H1 (cell line): ENCODE measurements around the gene COL1A1. TPM values are rescaled to one million over a fixed set of nuclear protein-coding genes. Genes with fewer than 3 reads are reported as not detected.

Experiments used
- CTCF ChIA-PET: fragments of 300-600 bp; sonication (Branson Sonifier 250); formaldehyde crosslinking; loops from one replicate; lab custom pipeline; 2021; ENCODE audit not compliant: partially characterized antibody; lab: Charles Lee
- POLR2A ChIA-PET: fragments of 300-600 bp; sonication (Branson Sonifier 250); formaldehyde crosslinking; loops from one replicate; lab custom pipeline; 2021; ENCODE audit warnings: inconsistent platforms; ENCODE audit not compliant: partially characterized antibody; lab: Charles Lee
- DNase-seq, 2 experiments: peaks; one replicate each; pipeline versions ENCODE4 v3.0.0 to v3.0.0-alpha.2; 2010 to 2022; ENCODE audit warnings: low spot score in 2 of 2, low read depth in 1 of 2, mixed read lengths in 1 of 2
- FAIRE-seq: peaks from 2 replicates; lab custom pipeline; 2011; peaks lifted over from hg19 to GRCh38; lab: Jason Lieb, UNC
- H2AFZ ChIP-seq: 2 replicates; pipeline ENCODE4 v1.8.1; 2012; ENCODE audit warnings: low read length, inconsistent platforms
- H2AK5ac ChIP-seq: 2 replicates; pipeline ENCODE4 v1.6.1; 2013; ENCODE audit warnings: low read depth, low read length
- H2BK120ac ChIP-seq: replicated peaks from 2 replicates; pipeline ENCODE3; 2013; ENCODE audit warnings: low read depth, low read length, inconsistent platforms
- H2BK12ac ChIP-seq: 2 replicates; pipeline ENCODE4 v1.6.1; 2013; ENCODE audit warnings: low read depth, low read length
- H2BK15ac ChIP-seq: 2 replicates; pipeline ENCODE4 v1.6.1; 2013; ENCODE audit warnings: low read length
- H2BK20ac ChIP-seq: 2 replicates; pipeline ENCODE4 v1.6.1; 2013; ENCODE audit warnings: low read length
- H2BK5ac ChIP-seq: 2 replicates; pipeline ENCODE4 v1.6.1; 2013; ENCODE audit warnings: low read depth, low read length
- H3K14ac ChIP-seq: 2 replicates; pipeline ENCODE4 v1.6.1; 2013; ENCODE audit warnings: inconsistent platforms; ENCODE audit not compliant: insufficient read length
- H3K18ac ChIP-seq: 2 replicates; pipeline ENCODE4 v1.6.1; 2013; ENCODE audit warnings: low read length; ENCODE audit errors: extremely low read depth
- H3K23ac ChIP-seq: 2 replicates; pipeline ENCODE4 v1.6.1; 2013; ENCODE audit warnings: inconsistent platforms; ENCODE audit not compliant: insufficient read length
- H3K23me2 ChIP-seq: 2 replicates; pipeline ENCODE4 v1.6.1; 2013; ENCODE audit warnings: low read depth, low read length
- H3K27ac ChIP-seq: 2 replicates; pipeline ENCODE4 v1.6.1; 2011; ENCODE audit warnings: low read depth, low read length, inconsistent platforms
- H3K27me3 ChIP-seq, 4 experiments: replicated peaks in 1 of 4; 1 replicate in 1 of 4; 2 replicates in 3 of 4; pipeline versions ENCODE4 v1.6.1 to v1.8.1; 2011 to 2013; ENCODE audit warnings: low read length in 3 of 4, mild to moderate bottlenecking in 3 of 4, inconsistent platforms in 2 of 4, mixed read lengths in 2 of 4, moderate library complexity in 1 of 4; ENCODE audit not compliant: control insufficient read depth in 3 of 4, insufficient read depth in 3 of 4; ENCODE audit errors: extremely low read depth in 1 of 4
- H3K36me3 ChIP-seq, 4 experiments: 2 replicates each; pipeline versions ENCODE4 v1.6.1 to v1.8.1; 2011 to 2013; ENCODE audit warnings: mild to moderate bottlenecking in 4 of 4, low read length in 3 of 4, moderate library complexity in 2 of 4, control low read depth in 1 of 4, inconsistent platforms in 1 of 4; ENCODE audit not compliant: insufficient read depth in 4 of 4, control insufficient read depth in 2 of 4
- H3K4ac ChIP-seq: replicated peaks from 2 replicates; pipeline ENCODE3; 2013; ENCODE audit warnings: low read length, low read depth, mixed read lengths, inconsistent platforms; ENCODE audit not compliant: insufficient read length
- H3K4me1 ChIP-seq, 4 experiments: replicated peaks in 1 of 4; 1 replicate in 1 of 4; 2 replicates in 3 of 4; pipeline versions ENCODE4 v1.6.1 to v1.8.1; 2011 to 2013; ENCODE audit warnings: low read length in 3 of 4, inconsistent platforms in 2 of 4, mixed read lengths in 1 of 4; ENCODE audit not compliant: insufficient read depth in 4 of 4, control insufficient read depth in 3 of 4
- H3K4me2 ChIP-seq, 2 experiments: 2 replicates each; pipeline versions ENCODE4 v1.6.1 to v1.8.1; 2011 to 2013; ENCODE audit warnings: low read depth in 2 of 2, low read length in 2 of 2, control low read depth in 1 of 2, inconsistent platforms in 1 of 2, mild to moderate bottlenecking in 1 of 2; ENCODE audit not compliant: insufficient read depth in 1 of 2
- H3K4me3 ChIP-seq, 4 experiments: fragments of 200-600, 300-600 bp in 1 of 4; sonication (generic), shearing (Covaris generic), sonication (Bioruptor Twin) in 1 of 4; 2 replicates each; pipeline versions ENCODE4 v1.5.1 to v1.8.1; 2011 to 2016; ENCODE audit warnings: low read length in 4 of 4, low read depth in 3 of 4, control low read depth in 2 of 4, inconsistent platforms in 2 of 4, mild to moderate bottlenecking in 2 of 4, mixed read lengths in 1 of 4, moderate library complexity in 1 of 4; ENCODE audit not compliant: insufficient read depth in 2 of 4; ENCODE audit errors: extremely low read depth in 1 of 4
- H3K56ac ChIP-seq: replicated peaks from 2 replicates; pipeline ENCODE3; 2013; ENCODE audit warnings: low read depth, mild to moderate bottlenecking, mixed read lengths, low read length, inconsistent platforms; ENCODE audit not compliant: insufficient read length
- H3K79me1 ChIP-seq: 2 replicates; pipeline ENCODE4 v1.6.1; 2013; ENCODE audit warnings: low read depth, low read length, control low read depth
- H3K79me2 ChIP-seq, 2 experiments: 2 replicates each; pipeline versions ENCODE4 v1.6.1 to v1.8.1; 2012 to 2013; ENCODE audit warnings: low read length in 2 of 2, mild to moderate bottlenecking in 2 of 2, inconsistent platforms in 1 of 2; ENCODE audit not compliant: insufficient read depth in 2 of 2, control insufficient read depth in 1 of 2
- H3K9ac ChIP-seq, 4 experiments: replicated peaks in 1 of 4; 1 replicate in 1 of 4; 2 replicates in 3 of 4; pipeline versions ENCODE4 v1.6.1 to v1.8.1; 2011 to 2013; ENCODE audit warnings: low read depth in 3 of 4, low read length in 3 of 4, control low read depth in 2 of 4, mild to moderate bottlenecking in 2 of 4, moderate library complexity in 2 of 4, inconsistent platforms in 1 of 4; ENCODE audit errors: extremely low read depth in 1 of 4
- H3K9me3 ChIP-seq, 2 experiments: 2 replicates each; pipeline versions ENCODE4 v1.6.1 to v1.8.1; 2012 to 2013; ENCODE audit warnings: mild to moderate bottlenecking in 2 of 2, moderate library complexity in 2 of 2, control low read depth in 1 of 2, inconsistent platforms in 1 of 2, low read depth in 1 of 2, low read length in 1 of 2, mixed read lengths in 1 of 2; ENCODE audit not compliant: insufficient read depth in 2 of 2
- H4K20me1 ChIP-seq, 2 experiments: replicated peaks in 1 of 2; 2 replicates each; pipeline versions ENCODE3 to v1.8.1; 2011 to 2013; ENCODE audit warnings: inconsistent platforms in 2 of 2, low read length in 2 of 2, mild to moderate bottlenecking in 1 of 2; ENCODE audit not compliant: insufficient read depth in 2 of 2, control insufficient read depth in 1 of 2
- H4K5ac ChIP-seq: 2 replicates; pipeline ENCODE4 v1.6.1; 2013; ENCODE audit warnings: low read length, low read depth, mixed read lengths, inconsistent platforms; ENCODE audit not compliant: insufficient read length
- H4K8ac ChIP-seq: 2 replicates; pipeline ENCODE4 v1.8.0; 2013; ENCODE audit warnings: mild to moderate bottlenecking, moderate library complexity, low read length, inconsistent platforms; ENCODE audit not compliant: insufficient read depth; ENCODE audit errors: extremely low read depth
- H4K91ac ChIP-seq: replicated peaks from 2 replicates; pipeline ENCODE3; 2013; ENCODE audit warnings: low read length, mixed read lengths, inconsistent platforms; ENCODE audit not compliant: insufficient read length
- JUND ChIP-seq: IDR thresholded peaks from 2 replicates; pipeline ENCODE4 v1.6.1; 2011; ENCODE audit warnings: mild to moderate bottlenecking, improper control_type of control experiment, low read length
- MAFK ChIP-seq: IDR thresholded peaks from 2 replicates; pipeline ENCODE4 v1.6.1; 2012; ENCODE audit warnings: low read depth, mild to moderate bottlenecking, improper control_type of control experiment, low read length
- SIX5 ChIP-seq: IDR thresholded peaks from 2 replicates; pipeline ENCODE4 v1.6.1; 2011; ENCODE audit warnings: mild to moderate bottlenecking, low read depth, low read length
- WGBS, 2 experiments: shearing (Covaris generic) in 1 of 2; methylation state at CpG; one replicate each; pipeline versions ENCODE4 v1.1.6 to v1.1.7; 2013 to 2015; ENCODE audit warnings: low lambda C conversion rate in 2 of 2, mixed read lengths in 2 of 2, inconsistent platforms in 1 of 2, low coverage in 1 of 2, missing lambda C conversion rate in 1 of 2; ENCODE audit not compliant: insufficient replicate concordance in 2 of 2, insufficient coverage in 1 of 2, insufficient read length in 1 of 2; ENCODE audit errors: extremely low coverage in 1 of 2, missing lambda C conversion rate in 1 of 2; 5-methylcytosine and 5-hydroxymethylcytosine counted together
- polyA plus RNA-seq, 7 experiments: library from polyadenylated mRNA; depleted of rRNA in 3 of 7; stranded (reverse) in 5 of 7; unstranded in 2 of 7; fragments of >200 nt in 5 of 7; fragments of 200-250 nt in 2 of 7; gene quantifications; 1 replicate in 5 of 7; 2 replicates in 1 of 7; 4 replicates in 1 of 7; pipeline versions ENCODE4 v1.2.1 to v1.2.3, GENCODE V29; 2011 to 2013; ENCODE audit warnings: missing spikeins in 2 of 7, mixed read lengths in 2 of 7
- total RNA-seq: library from RNA; stranded (reverse); fragmentation: NEBNext Ultra II Directional; extraction: Animal tissue kit (Norgen Biotek cat#: 25700); gene quantifications from 2 replicates; pipeline ENCODE4 v1.2.1, GENCODE V29; 2021

The COL1A1 gene
- total and polyA plus RNA-seq, 2 of the 8 experiments (the other 6 are each of a cell fraction or from before 2014, with no cell fraction given): 14.1 to 80.4 TPM

DNA sequence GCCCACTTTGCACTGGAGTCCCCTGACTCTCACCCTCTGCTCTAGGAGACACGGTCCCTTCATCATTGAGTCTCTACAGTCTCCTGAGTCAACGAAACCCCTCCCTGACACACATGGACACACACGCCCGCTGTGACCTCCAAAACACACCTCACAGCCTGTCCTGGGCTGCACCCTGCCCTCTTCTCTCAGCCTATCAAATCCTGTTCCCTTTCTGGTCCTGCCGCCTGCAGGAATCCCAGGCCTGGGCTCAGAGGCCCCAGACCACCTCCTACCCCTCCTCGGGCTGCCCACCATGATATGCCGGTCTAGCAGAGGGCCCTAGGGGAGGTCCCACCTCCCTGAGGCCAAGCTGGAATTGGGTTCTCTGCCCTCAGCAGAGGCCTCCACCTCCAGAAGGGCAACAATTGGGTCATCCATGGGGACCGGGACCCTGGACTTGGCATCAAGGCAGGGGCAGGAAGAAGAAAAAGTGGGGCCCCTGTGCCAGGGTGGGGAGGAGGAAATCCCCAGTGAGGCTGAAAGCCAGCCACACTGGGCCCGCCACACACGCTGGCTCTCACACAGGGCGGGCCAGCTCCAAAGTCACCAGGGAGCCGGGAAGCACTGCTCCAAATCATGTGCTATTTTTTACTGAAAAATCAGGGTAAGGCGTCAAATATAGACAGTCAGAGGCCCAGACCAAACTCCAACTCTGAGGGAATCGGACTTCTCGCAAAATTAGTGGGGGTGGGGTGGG lies 54.3 kb downstream of the COL1A1 start:
- H3K79me1 ChIP-seq: peaks cover 8% of the 10 kb centered on the region
- peak overlapping the region; percentile 31; the same call in 1 of the 2 replicates for H4K8ac ChIP-seq
- H3K36me3 ChIP-seq: peaks cover 0 to 6% (median 0%) of the 10 kb centered on the region in 4 experiments; a peak in 1 of 8 replicates
- H4K20me1 ChIP-seq: peaks cover 9 to 16% of the 10 kb centered on the region in 2 experiments
- H3K56ac ChIP-seq: no peak overlapping the region
- no peak overlapping the region for H2BK120ac ChIP-seq
- H2AFZ ChIP-seq: no peak overlapping the region
- no peaks in the 10 kb centered on the region for H3K9me3 ChIP-seq
- FAIRE-seq (no peak), DNase-seq (no peak)
- no peak overlapping the region for H3K23ac ChIP-seq
- H2BK15ac ChIP-seq: no peak overlapping the region
- H4K5ac ChIP-seq: no peak overlapping the region
- H2BK12ac ChIP-seq: 0 out of 2 replicates have a peak overlapping the region, but pooled peaks have one; percentile 75
- H3K14ac ChIP-seq: no peak overlapping the region
- H3K23me2 ChIP-seq: peaks cover 27% of the 10 kb centered on the region
- peak overlapping the region; percentile 48; the same call in 1 of the 2 replicates for H3K18ac ChIP-seq
- H3K27ac ChIP-seq: no peak overlapping the region
- H3K4ac ChIP-seq: no peak overlapping the region
- no peak overlapping the region for H3K9ac ChIP-seq
- H3K27me3 ChIP-seq: peaks cover 2 to 17% (median 15%) of the 10 kb centered on the region in 4 experiments; a peak in 6 of 7 replicates
- peak overlapping the region; percentile 25 for H4K91ac ChIP-seq
- ChIA-PET POLR2A (interaction anchor here (1.3 to 2.6 kb wide), 3 partner anchors 9 to 24 kb away, joined by 4 to 9 read pairs (median 4); no protein-coding TSS in a partner anchor), CTCF (interaction anchor here (0.6 to 21.6 kb wide), 17 partner anchors 2 to 150 kb away, joined by 3 to 299 read pairs (median 11); partner anchors contain the start of genes ITGA3, PDK2, PPP1R9B and SAMD14)
- TF ChIP-seq SIX5 (no peak), MAFK (no peak), JUND (no peak)
- no peak overlapping the region for H2BK5ac ChIP-seq
- H3K4me1 ChIP-seq: peaks cover 0 to 28% (median 14%) of the 10 kb centered on the region in 4 experiments; a peak in 6 of 7 replicates
- no peak overlapping the region; a peak in 1 of 8 replicates for H3K4me3 ChIP-seq
- 0 out of 2 replicates have a peak overlapping the region, but pooled peaks have one; percentile 27 for H2BK20ac ChIP-seq
- 85% methylated on average over 15 of the region's 15 CpGs; no CpG with 5 or more reads in 1 of the 2 experiments for WGBS, 2 experiments
- H2AK5ac ChIP-seq: peak overlapping the region; percentile 1; the same call in 1 of the 2 replicates
- H3K79me2 ChIP-seq: no peaks in the 10 kb centered on the region; a peak in 1 of 4 replicates
- H3K4me2 ChIP-seq: peak overlapping the region; percentile 41 to 87
